Measurements from ENCODE around the gene CSMD2. TPM values are rescaled to one million over a fixed set of nuclear protein-coding genes. Genes with fewer than 3 reads are reported as not detected.

CSMD2 gene
- total RNA-seq, 1 donor from 2014 or later = 0.98 TPM

DNA sequence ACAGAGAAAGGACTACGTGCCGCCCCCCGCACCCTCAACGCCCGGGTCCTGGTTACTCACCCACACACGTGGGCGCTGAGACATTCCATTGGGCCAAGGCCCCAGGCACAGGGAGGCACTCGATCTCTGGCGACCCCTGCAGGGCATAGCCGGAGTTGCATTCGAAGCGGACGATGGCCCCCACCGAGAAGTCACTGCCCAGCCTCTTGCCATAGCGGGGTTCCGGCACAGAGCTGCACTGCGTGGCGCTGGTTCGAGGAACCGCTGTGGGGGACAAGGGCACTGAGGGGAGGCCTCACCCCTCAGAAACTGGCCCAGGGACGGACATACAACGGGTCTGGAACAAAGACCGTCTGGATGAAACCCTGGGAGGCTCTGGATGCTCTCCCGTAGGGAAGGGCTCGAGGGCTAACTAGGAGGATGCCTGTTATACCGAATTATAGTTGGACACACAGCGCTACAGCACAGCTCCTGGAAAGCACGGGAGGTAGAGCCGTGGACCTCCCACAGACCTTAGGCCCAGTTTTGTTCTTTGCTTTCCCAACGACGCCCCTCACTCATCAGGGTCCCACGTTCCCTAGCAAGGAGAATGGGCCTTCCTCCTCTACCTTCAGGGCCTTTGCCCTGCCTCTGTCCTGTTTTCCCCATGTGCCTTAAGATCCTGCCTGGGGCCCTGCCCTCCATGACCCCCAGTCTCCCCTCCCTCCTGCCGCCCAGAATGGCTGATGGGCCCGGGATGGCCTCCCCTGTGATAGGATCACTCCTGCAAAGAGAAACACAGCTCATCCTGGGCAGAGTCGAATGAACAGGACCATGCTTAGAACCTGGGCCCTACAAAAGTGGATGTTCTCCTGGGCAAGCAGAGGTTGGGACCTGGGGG is 539.8 kb downstream of the CSMD2 start:
- DNase-seq (ENCODE audit: low read depth) = no peak
- TF ChIP-seq, protein P1, sequence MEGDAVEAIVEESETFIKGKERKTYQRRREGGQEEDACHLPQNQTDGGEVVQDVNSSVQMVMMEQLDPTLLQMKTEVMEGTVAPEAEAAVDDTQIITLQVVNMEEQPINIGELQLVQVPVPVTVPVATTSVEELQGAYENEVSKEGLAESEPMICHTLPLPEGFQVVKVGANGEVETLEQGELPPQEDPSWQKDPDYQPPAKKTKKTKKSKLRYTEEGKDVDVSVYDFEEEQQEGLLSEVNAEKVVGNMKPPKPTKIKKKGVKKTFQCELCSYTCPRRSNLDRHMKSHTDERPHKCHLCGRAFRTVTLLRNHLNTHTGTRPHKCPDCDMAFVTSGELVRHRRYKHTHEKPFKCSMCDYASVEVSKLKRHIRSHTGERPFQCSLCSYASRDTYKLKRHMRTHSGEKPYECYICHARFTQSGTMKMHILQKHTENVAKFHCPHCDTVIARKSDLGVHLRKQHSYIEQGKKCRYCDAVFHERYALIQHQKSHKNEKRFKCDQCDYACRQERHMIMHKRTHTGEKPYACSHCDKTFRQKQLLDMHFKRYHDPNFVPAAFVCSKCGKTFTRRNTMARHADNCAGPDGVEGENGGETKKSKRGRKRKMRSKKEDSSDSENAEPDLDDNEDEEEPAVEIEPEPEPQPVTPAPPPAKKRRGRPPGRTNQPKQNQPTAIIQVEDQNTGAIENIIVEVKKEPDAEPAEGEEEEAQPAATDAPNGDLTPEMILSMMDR (conservative IDR thresholded peaks at IDR 0.05; ENCODE audit: low read depth, low read length) = peak; percentile 27
- H3K4me3 ChIP-seq (ENCODE audit: low read depth, low read length) = no peak overlapping the region

DNA sequence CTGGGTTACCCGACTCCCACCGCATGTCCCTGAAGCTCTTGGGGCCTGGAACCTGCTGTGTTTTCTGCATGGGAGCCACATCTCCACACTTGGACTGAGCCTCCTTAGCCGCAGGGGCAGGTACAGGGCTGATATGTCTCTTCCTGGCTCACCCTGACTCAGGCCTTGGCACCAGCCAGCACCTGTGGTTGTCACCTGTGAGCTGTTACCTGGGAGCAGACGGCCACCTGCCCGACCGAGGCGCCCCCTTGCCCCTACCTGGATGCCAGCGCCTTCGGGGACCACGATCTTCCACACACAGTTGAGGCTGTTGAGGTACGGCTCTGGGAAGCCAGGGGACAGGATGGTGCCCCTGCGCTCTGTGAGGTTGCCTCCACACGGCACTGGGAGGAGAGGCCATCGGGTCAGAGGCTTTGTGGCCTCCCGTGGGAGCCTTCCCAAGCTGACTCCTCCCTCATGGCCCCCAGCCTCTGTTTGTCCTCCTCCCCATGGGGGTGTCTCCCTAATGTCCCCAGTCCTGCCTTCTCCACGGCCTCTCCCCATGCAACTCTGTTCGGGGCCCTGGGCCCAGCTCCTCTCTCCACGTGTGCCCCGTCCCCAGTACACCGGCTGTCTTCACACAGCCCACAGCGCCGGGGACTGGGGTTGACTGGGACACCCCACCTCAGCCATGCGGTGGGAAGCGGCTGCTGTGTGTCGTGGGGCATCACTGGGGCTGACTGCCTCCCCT is 540.6 kb downstream of the CSMD2 start:
- TF ChIP-seq, protein P1 (conservative IDR thresholded peaks at IDR 0.05; ENCODE audit: low read depth, low read length) = no peak
- DNase-seq (ENCODE audit: low read depth) = no peak
- H3K4me3 ChIP-seq (ENCODE audit: low read depth, low read length) = no peak overlapping the region

DNA sequence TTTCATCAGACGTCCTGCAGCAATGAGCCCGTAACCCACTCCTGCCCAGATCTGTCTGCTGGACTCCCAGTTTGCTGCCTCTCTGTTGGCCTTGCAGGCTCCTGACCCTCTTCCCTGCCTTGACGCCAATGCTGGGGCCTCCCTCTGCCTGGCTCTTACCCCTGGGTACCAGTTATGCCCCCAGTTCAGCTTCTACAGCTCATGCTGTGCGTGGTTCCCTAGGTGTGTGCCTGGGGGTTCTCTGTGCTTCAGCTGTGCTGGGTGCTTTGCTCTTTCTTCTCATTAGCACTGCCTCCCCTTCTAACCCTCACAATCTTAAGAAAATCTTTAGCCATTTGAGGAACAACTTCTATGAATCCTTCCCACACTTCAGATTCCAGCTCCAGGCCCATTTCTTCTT is 541.2 kb downstream of the CSMD2 start:
- no peak for DNase-seq (ENCODE audit: low read depth)
- no peak overlapping the region for H3K4me3 ChIP-seq (ENCODE audit: low read depth, low read length)
- TF ChIP-seq, protein P1 (conservative IDR thresholded peaks at IDR 0.05; ENCODE audit: low read depth, low read length) = no peak

DNA sequence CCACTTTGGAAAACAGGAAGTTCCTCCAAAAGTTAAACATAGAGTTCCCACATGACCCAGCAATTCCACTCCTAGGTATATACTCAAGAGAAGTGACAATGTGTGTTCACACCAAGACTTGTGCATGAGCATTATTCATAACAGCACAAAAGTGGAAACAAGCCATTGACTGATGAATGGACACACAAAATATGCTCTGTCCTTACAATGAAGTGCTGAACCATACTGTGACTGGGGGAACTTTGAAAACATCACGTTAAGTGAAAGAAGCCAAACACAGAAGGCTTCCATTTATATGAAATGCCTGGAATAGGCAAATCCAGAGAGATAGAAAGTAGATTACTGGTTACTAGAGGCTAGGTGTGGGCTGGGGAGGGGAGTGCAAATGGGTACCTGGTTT is 542.3 kb downstream of the CSMD2 start:
- DNase-seq (ENCODE audit: low read depth) = no peak
- no peak overlapping the region for H3K4me3 ChIP-seq (ENCODE audit: low read depth, low read length)
- TF ChIP-seq, protein P1 (conservative IDR thresholded peaks at IDR 0.05; ENCODE audit: low read depth, low read length) = no peak

DNA sequence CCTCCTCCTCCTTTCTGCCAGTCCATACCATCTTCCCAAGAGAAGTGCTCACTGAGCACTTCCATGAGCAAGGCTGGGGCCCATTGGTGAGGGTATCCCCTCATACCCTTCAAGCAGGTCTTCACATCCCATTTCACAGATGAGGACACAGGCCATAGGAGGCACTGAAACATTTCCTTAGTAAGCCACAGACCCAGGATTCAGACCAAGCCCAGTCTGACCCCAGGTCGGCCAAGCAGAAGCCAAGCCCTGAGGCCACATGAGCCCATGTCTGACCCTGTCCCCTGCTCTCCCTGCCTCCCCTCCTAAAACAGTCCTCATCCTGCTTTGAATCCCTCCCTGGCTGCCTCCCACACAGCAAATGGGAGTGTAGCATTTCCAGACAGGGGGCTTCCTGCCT is 546.4 kb downstream of the CSMD2 start:
- TF ChIP-seq, protein P1 (conservative IDR thresholded peaks at IDR 0.05; ENCODE audit: low read depth, low read length) = no peak
- no peak overlapping the region for H3K4me3 ChIP-seq (ENCODE audit: low read depth, low read length)
- DNase-seq (ENCODE audit: low read depth) = no peak

DNA sequence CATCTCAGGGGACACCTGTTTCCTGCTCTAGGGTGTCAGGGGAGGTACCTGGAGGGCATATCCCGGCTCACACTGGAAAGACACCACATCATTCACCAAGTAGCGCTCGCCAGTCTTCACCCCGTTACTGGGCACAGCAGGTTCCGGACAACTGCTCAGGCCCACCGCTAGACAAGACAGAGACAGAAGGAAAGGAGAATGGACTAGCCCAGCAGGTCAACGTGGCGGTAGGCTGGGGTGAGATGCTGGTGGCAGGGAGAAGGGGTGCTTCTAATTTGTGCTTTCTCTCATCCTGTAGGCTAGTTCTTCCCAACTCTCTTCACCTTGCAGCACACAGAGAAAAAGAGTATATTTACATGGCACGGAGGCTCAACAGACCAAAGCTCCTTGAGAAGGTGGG is 547.6 kb downstream of the CSMD2 start:
- H3K4me3 ChIP-seq (ENCODE audit: low read depth, low read length) = no peak overlapping the region
- DNase-seq (ENCODE audit: low read depth) = no peak
- TF ChIP-seq, protein P1 (conservative IDR thresholded peaks at IDR 0.05; ENCODE audit: low read depth, low read length) = no peak
